ENCODE data around the gene EEF2K. TPM values are rescaled to one million over a fixed set of nuclear protein-coding genes. Genes with fewer than 3 reads are reported as not detected.

EEF2K gene
- polyA plus RNA-seq, 3 donors from 2014 or later = 1.1 to 3.2 TPM; not detected in 1

DNA sequence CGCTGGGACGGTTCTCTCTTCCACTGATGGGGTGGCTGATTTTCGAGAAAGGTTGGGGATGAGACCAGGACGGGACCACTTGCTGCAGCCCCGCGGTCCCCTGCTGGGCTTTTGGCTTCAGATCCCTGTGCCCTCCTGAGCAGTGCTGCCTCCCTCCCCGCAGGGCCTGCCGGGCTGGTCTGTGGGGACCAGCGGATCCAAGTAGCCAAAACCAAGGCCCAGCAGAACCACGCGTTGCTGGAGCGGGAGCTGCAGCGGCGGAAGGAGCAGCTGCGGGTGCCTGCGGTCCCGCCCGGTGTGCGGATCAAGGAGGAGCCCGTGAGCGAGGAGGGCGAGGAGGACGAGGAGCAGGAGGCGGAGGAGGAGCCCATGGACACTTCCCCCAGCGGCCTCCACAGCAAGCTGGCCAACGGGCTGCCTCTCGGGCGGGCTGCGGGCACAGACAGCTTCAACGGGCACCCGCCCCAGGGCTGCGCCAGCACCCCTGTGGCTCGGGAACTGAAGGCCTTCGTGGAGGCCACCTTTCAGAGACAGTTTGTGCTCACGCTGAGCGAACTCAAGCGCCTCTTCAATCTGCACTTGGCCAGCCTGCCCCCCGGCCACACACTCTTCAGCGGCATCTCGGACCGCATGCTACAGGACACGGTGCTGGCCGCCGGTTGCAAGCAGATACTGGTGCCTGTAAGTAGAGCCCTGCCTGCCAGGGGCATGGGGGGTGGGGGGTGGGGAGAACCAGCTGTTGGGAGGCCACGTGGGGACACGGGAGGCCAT, 119.7 kb downstream of the EEF2K start:
- Mint-ChIP-seq H3K9me3 (no peaks in the 10 kb centered on the region), H3K4me1 (peaks cover 3 to 6% of the 10 kb centered on the region in 2 donors), H3K27me3 (ENCODE audit: low read depth in 3 of 3) (peaks cover 0 to 4% (median 4%) of the 10 kb centered on the region in 3 donors)

DNA sequence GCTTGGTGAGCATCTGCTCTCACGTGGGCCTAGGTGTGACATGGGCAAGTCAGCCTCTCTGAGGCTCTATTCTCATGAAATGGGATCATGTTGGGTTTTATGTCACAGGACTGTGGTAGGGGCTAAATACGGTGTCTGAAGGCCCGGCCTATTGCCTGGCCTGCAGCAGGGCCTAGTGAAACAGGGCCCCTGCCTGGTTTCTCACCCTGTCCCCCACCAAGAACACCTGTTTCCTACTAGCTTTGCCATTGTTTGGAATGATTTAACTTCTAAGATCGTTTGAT, 120.2 kb downstream of the EEF2K start:
- no peak overlapping the region for H3K4me3 Mint-ChIP-seq
- no peak for DNase-seq
- peaks cover 0 to 2% of the 10 kb centered on the region in 2 donors for H3K4me1 Mint-ChIP-seq
- no peaks in the 10 kb centered on the region for H3K9me3 Mint-ChIP-seq
- H3K36me3 Mint-ChIP-seq = peaks cover 2 to 15% (median 3%) of the 10 kb centered on the region in 3 donors
- no peak overlapping the region for H3K27ac Mint-ChIP-seq
- H3K27me3 Mint-ChIP-seq (ENCODE audit: low read depth in 3 of 3) = peaks cover 0 to 4% (median 2%) of the 10 kb centered on the region in 3 donors

More for the DNA sequence above, 119.7 kb downstream of the EEF2K start:
- Mint-ChIP-seq H3K27ac (no peak overlapping the region), H3K4me3 (no peak overlapping the region), H3K36me3 (peaks cover 0 to 17% (median 0%) of the 10 kb centered on the region in 3 donors)
- DNase-seq = no peak

DNA sequence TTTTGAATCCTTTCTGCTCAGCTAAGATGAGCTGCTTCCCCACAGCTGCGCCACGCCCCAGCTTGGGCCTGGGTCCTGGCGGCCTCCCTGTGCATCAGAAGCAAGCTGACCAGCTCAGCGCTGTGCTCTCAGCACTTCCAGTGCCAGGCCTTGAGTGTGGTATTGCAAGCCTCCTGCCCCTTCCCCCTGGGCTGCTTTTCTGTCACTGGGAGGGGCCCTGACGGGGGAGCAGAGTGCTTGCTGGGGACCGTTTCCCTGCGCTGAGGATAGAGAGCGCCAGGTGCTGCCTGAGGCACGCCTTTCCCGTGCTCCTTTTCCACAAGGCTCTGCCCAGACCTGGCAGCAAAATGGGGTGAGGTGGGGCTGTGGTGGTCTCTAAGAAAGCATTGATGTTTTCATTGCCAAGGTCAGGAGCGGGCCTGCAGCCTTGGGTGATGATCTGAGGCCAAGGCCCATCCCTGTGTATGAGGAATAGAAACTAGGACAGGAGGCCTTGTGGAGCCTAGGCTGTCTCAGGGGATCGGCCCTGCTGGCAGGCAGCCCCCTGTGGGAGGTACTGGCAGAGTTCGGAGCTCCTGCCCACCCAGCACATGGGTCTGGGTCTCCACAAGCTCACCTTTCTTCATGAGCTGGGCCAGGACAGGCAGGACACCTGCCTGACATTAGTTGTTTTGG, 120.8 kb downstream of the EEF2K start:
- DNase-seq = no peak
- no peak overlapping the region for H3K4me3 Mint-ChIP-seq
- H3K27ac Mint-ChIP-seq = no peak overlapping the region
- H3K9me3 Mint-ChIP-seq = no peaks in the 10 kb centered on the region
- H3K27me3 Mint-ChIP-seq (ENCODE audit: low read depth in 3 of 3) = peaks cover 0 to 3% (median 2%) of the 10 kb centered on the region in 3 donors
- no peaks in the 10 kb centered on the region for H3K4me1 Mint-ChIP-seq
- H3K36me3 Mint-ChIP-seq = peaks cover 8 to 20% (median 9%) of the 10 kb centered on the region in 3 donors

DNA sequence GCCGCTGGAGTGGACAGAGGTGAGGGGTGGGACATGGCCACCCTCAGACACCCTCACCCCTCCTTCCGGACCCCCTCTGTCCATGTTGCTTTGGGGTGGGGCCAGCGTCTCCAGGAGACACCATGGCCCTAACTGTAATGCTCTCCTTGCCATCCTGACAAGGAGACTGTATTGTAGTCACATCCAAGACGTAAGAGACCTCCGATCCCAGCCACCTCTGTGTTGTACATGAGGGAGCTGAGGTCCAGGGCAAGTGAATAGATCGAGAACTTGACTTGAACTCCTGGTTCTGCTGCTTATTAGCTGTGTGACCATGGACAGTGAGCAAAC, 121.3 kb downstream of the EEF2K start:
- Mint-ChIP-seq H3K36me3 (peaks cover 11 to 24% (median 12%) of the 10 kb centered on the region in 3 donors), H3K27ac (peak overlapping the region in 1 of 6 donors; percentile 32), H3K4me3 (no peak overlapping the region), H3K9me3 (no peaks in the 10 kb centered on the region), H3K4me1 (no peaks in the 10 kb centered on the region), H3K27me3 (ENCODE audit: low read depth in 3 of 3) (peaks cover 0 to 2% (median 2%) of the 10 kb centered on the region in 3 donors)
- DNase-seq = no peak

DNA sequence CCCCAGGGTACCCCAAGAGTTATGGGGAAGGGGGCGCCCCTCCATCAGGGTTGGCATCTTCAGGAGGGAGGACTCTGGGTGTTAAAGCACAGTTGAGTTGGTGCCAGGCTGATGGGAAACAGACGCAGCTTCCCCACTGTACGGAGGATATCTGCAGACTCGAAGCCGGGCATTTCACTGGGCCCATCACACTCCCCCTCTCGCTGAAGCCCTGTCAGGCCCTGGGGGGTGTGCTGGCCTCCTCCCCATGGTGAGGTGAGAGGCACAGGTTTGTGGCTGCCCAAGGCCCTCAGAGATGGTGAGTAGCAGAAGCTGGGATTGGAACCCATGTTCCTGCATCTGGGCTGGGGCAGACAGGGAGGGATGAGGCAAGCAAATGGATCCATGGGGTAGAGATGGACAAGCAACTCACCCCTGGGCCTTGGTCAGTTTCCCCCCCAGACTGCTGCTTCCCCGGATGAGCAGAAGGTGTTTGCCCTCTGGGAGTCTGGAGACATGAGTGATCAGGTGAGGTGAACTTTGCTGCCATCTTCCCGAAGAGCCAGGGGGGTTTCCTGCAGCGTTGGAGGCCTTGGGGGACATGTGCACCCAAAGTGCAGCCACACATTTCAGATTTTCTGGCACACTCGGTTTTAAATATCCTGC, 122.1 kb downstream of the EEF2K start:
- H3K4me1 Mint-ChIP-seq = no peaks in the 10 kb centered on the region
- DNase-seq = no peak
- H3K9me3 Mint-ChIP-seq = no peaks in the 10 kb centered on the region
- H3K27me3 Mint-ChIP-seq (ENCODE audit: low read depth in 3 of 3) = peaks cover 0 to 2% (median 2%) of the 10 kb centered on the region in 3 donors
- no peak overlapping the region for H3K4me3 Mint-ChIP-seq
- H3K27ac Mint-ChIP-seq = no peak overlapping the region
- H3K36me3 Mint-ChIP-seq = peaks cover 11 to 25% (median 15%) of the 10 kb centered on the region in 3 donors

DNA sequence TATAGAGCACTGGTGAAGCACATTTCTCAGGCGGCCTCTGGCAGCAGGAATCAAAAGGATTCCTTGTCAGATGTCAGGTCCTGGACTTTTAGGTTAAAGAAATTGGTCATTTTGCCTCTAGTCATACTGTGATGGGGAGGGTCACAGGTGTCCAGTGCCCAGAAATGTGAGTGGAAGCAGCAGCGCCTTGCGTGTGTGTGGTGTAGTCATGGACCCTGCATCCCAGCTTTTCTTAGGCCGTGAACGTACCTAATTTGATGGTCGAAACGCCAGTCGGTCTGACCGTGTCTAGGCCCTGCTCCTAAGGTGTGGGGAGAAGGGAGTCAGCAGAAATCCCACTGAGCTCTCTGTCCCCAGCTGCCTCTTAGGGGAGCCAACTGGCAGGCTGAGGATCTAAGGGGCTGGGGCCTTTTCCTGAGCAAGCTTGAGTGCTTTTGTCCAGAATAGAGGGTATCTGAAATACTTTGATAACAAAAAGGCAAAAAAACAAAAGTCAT, 123.2 kb downstream of the EEF2K start:
- Mint-ChIP-seq H3K36me3 (peaks cover 21 to 34% (median 24%) of the 10 kb centered on the region in 3 donors), H3K27me3 (ENCODE audit: low read depth in 3 of 3) (peaks cover 0 to 2% (median 2%) of the 10 kb centered on the region in 3 donors), H3K9me3 (no peaks in the 10 kb centered on the region), H3K4me1 (no peaks in the 10 kb centered on the region), H3K4me3 (no peak overlapping the region), H3K27ac (peak overlapping the region in 1 of 6 donors; percentile 28)
- DNase-seq = no peak

DNA sequence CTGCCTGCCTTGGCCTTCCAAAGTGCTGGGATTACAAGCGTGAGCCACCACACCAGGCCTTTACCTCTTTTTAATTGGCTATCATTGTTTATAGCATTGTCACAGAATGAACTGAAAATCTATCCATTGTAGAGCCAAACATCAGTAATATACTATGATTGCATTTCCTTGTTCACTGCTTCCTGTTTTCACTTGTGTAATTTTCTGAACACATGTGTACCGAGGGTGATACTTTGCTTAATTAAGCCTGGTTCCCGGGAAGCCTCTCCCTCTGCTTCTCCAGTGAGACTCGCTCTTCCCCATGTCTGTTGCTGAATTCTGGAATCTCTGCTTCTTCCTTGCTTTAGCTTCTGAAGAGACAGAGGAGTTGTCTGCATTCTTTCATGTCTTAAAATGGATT, 124.2 kb downstream of the EEF2K start:
- DNase-seq = no peak
- Mint-ChIP-seq H3K27me3 (ENCODE audit: low read depth in 3 of 3) (peaks cover 0 to 2% (median 0%) of the 10 kb centered on the region in 3 donors), H3K9me3 (peaks cover 0 to under 1% (median 0%) of the 10 kb centered on the region in 6 donors), H3K27ac (peak overlapping the region in 2 of 6 donors; percentile 20 to 39), H3K4me3 (no peak overlapping the region), H3K4me1 (no peaks in the 10 kb centered on the region), H3K36me3 (peaks cover 32 to 45% (median 35%) of the 10 kb centered on the region in 3 donors)

DNA sequence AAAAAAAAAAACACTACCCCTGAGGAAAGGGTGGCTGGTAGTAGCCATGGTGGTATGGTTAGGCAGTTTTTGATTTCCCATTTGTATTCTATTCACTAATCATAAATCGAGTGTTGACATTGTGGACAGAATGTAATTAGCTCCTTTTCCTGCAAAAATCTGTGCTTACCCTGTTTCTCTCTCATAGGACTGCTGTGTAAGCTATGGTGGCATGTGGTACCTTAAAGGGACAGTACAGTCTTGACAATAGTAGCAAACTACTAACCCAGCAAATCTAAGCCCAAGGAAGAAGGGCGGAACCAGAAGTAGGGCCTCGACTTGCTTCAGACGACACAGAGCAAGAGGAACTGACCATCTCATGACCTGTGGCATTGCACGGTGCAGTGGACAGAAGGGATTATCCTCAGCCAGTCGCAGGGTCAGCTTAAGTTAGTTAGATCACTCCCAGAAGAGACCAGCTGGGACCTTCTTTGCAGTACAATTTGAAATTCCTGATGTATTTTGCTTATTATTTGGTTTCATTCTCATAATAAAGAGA, 127.4 kb downstream of the EEF2K start:
- peaks cover 5 to 26% (median 19%) of the 10 kb centered on the region in 6 donors for H3K9me3 Mint-ChIP-seq
- H3K4me1 Mint-ChIP-seq = no peaks in the 10 kb centered on the region
- peaks cover 57 to 70% (median 60%) of the 10 kb centered on the region in 3 donors for H3K36me3 Mint-ChIP-seq
- DNase-seq = no peak
- H3K27me3 Mint-ChIP-seq (ENCODE audit: low read depth in 3 of 3) = peaks cover 0 to 2% (median 2%) of the 10 kb centered on the region in 3 donors
- no peak overlapping the region for H3K4me3 Mint-ChIP-seq
- H3K27ac Mint-ChIP-seq = peak overlapping the region in 1 of 6 donors; percentile 30

DNA sequence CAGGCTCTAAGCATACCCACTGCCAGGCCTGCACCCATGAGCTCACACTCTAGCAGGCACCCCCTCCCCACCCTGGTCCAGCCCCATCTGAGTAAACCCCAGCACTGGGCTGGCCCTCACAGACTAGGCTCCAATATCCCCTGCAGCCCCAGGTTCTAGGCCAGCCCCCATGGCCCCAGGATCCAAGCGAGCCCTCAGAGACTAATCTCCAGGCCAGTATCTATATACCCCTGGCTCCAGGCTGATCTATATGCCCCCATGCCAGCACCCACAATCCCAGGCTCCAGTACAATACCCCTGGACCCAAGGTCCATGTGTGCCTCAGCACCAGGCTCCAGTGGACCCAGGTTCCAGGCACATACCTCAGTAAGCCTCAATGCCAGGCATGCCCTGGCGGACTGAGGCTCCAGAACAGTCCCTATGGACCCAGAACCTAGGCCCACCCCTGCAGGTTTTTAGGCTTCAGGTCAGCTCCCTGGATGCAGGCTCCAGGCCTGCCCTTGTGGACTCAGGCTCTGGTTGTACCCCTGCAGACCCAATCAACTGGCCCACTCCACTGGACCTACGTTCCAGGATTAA, 129.7 kb downstream of the EEF2K start:
- Mint-ChIP-seq H3K9me3 (peaks cover 9 to 36% (median 23%) of the 10 kb centered on the region in 6 donors), H3K27ac (no peak overlapping the region), H3K4me3 (no peak overlapping the region), H3K27me3 (ENCODE audit: low read depth in 3 of 3) (peaks cover 0 to 6% (median 2%) of the 10 kb centered on the region in 3 donors), H3K36me3 (peaks cover 64 to 69% (median 68%) of the 10 kb centered on the region in 3 donors), H3K4me1 (no peaks in the 10 kb centered on the region)
- no peak for DNase-seq

DNA sequence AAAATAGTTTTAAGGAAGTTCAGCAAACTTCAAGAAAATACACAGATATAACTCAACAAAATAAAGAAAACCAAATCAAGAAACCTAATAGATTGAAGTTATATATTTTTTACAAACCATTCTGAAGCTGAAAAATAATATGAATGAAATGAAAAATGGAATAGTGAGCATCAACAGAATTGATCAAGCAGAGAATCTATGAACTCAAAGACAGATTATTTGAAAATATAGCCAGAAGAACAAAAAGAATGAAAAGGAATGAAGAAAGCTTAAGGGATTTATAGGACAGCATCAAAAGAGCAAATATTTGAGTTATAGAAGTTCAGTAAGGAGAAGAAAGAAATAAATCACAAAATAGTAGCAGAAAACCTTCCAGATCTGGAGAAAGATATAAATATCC, 130.5 kb downstream of the EEF2K start:
- Mint-ChIP-seq H3K27me3 (ENCODE audit: low read depth in 3 of 3) (peaks cover 0 to 6% (median 2%) of the 10 kb centered on the region in 3 donors), H3K4me3 (no peak overlapping the region), H3K4me1 (no peaks in the 10 kb centered on the region), H3K27ac (no peak overlapping the region), H3K36me3 (peaks cover 59 to 71% (median 63%) of the 10 kb centered on the region in 3 donors), H3K9me3 (peaks cover 15 to 36% (median 26%) of the 10 kb centered on the region in 6 donors)
- DNase-seq = no peak

DNA sequence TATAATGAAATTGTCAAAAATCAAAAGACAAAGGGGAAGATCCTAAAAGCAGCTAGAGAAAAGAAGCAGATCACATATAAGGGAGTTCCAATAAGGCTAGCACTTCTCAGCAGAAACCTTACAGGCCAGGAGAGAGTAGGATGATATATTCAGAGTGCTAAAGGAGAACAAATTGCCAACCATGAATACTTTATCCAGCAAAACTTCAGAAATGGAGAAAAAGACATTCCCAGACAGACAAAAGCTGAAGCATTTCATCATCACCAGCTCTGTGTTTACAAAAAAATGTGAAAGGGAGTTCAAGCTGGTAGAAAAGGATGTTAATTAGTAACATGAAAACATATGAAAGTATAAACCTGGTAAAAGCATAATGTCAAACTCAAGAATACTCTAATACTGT, 131.0 kb downstream of the EEF2K start:
- Mint-ChIP-seq H3K27me3 (ENCODE audit: low read depth in 3 of 3) (peaks cover 0 to 6% (median 2%) of the 10 kb centered on the region in 3 donors), H3K36me3 (peaks cover 55 to 69% (median 59%) of the 10 kb centered on the region in 3 donors), H3K4me1 (no peaks in the 10 kb centered on the region), H3K27ac (no peak overlapping the region), H3K9me3 (peaks cover 15 to 36% (median 26%) of the 10 kb centered on the region in 6 donors), H3K4me3 (no peak overlapping the region)
- DNase-seq = no peak

DNA sequence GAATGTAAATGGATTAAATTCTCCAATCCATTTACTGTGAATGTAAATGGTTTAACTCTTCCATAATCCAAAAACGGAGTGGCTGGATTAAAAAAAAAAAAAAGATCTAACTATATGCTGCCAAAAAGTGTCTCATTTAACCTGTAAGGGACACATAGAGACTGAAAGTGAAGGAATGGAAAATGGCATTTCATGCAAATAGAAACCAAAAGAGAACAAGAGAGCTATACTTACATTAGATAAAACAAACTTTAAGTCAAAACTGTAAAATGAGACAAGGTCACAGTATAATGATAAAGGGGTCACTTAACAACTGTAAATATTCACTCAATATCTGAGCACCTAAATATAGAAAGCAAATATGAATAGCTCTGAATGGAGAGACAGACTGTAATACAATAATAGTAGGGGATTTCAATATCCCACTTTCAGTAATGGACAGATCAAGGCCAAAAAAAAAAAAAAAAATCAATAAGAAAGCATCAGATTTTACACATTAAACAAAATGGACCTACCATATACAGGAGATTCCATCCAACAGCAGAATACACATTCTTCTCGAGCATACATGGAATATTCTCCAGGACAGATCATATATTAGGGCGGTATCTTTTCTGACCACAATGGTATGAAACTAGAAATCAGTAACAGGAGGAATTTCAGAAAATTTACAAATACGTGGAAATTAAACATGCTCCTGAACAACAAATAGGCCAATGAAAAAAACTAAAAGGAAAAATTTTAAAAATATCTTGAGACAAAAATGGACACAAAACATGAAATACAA, 132.0 kb downstream of the EEF2K start:
- H3K9me3 Mint-ChIP-seq = peaks cover 15 to 36% (median 26%) of the 10 kb centered on the region in 6 donors
- H3K36me3 Mint-ChIP-seq = peaks cover 52 to 64% (median 54%) of the 10 kb centered on the region in 3 donors
- H3K27me3 Mint-ChIP-seq (ENCODE audit: low read depth in 3 of 3) = peaks cover 0 to 6% (median 2%) of the 10 kb centered on the region in 3 donors
- no peak for DNase-seq
- H3K27ac Mint-ChIP-seq = no peak overlapping the region
- no peaks in the 10 kb centered on the region for H3K4me1 Mint-ChIP-seq
- no peak overlapping the region for H3K4me3 Mint-ChIP-seq

Data from immature natural killer cell (primary cell).